ENCODE measurements around the gene VEGFD. TPM values are rescaled to one million over a fixed set of nuclear protein-coding genes. Genes with fewer than 3 reads are reported as not detected.

VEGFD gene
- total and polyA plus RNA-seq, 9 of the 15 experiments (the other 6 are each of a cell fraction or from before 2014, with no cell fraction given) = 0.03 TPM; not detected in 8

DNA sequence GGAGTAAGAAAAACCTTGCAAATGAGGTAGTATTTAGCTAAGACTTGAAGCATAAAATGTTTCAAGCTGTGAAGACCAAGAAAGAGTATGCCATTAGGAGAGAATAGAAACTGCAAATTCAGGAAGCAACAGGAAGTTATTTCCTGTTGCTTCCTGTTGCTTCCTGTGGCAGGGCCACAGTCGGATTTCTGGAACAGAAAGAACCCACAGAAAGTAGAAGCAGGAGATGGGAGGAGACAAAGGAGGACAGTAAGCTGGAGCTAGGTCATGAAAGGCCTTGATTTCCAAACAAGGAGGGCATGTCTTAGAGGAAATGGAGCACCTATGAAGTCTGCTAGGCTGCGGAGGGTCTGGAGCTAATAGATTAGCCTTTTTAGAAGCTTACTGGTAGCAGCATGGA lies 86.0 kb downstream of the VEGFD start:
- in situ Hi-C loops (cut with MboI) (no loop called here), intact Hi-C loops (cut with micrococcal nuclease) (no loop called here)
- no peaks in the 10 kb centered on the region for H4K20me1 ChIP-seq (replicated peaks; ENCODE audit: control insufficient read depth, insufficient read depth, low read length)
- FAIRE-seq = no peak
- ATAC-seq = no peak
- BruUV-seq (replicated peaks) = no TSS peak
- 4% methylated on average over 2 of the region's 2 CpGs for WGBS (ENCODE audit: insufficient coverage, low coverage, missing lambda C conversion rate)
- H3K9ac ChIP-seq (ENCODE audit: insufficient read depth in 1 of 2, low read depth in 2 of 2, low read length in 2 of 2) = no peak overlapping the region
- ChIA-PET POLR2A (no interaction called here), CTCF (ENCODE audit: low intra/inter-chr PET ratio) (no interaction called here)
- H3K9me3 ChIP-seq (replicated peaks; ENCODE audit: control insufficient read depth, insufficient read depth, low read depth, low read length) = no peaks in the 10 kb centered on the region
- TF ChIP-seq GABPA (tag; conservative IDR thresholded peaks at IDR 0.05; ENCODE audit: low read depth) (peak; percentile 39; the same call in 1 of the 2 replicates), HNRNPL (IDR thresholded peaks at IDR 0.05; ENCODE audit: low read depth, low read length) (no peak), NR2F6 (CRISPR knock-in tag; IDR thresholded peaks at IDR 0.05) (no peak)
- H3K79me2 ChIP-seq (ENCODE audit: control insufficient read depth, insufficient read depth, low read length) = no peaks in the 10 kb centered on the region
- no peaks in the 10 kb centered on the region for H3K36me3 ChIP-seq (ENCODE audit: control insufficient read depth, insufficient read depth, low read length)
- no peaks in the 10 kb centered on the region for H3K9me1 ChIP-seq (ENCODE audit: control insufficient read depth, insufficient read depth, low read length)
- H3K4me3 ChIP-seq = no peak overlapping the region
- 0 out of 2 replicates have a peak overlapping the region, but pooled peaks have one; percentile 40 for H2AFZ ChIP-seq (ENCODE audit: low read depth, low read length)
- no peak overlapping the region for H3K27ac ChIP-seq (ENCODE audit: extremely low read depth, low read depth, low read length)
- H3K27me3 ChIP-seq (ENCODE audit: control insufficient read depth in 2 of 2, insufficient read depth in 2 of 2, low read length in 2 of 2) = no peaks in the 10 kb centered on the region; a peak in 2 of 5 replicates
- no peak for DNase-seq (ENCODE audit: extremely low read depth in 1 of 4, low spot score in 3 of 4)
- H3K4me1 ChIP-seq (replicated peaks in 1 of 2; ENCODE audit: control insufficient read depth in 2 of 2, insufficient read depth in 2 of 2, low read length in 2 of 2) = no peaks in the 10 kb centered on the region; a peak in 1 of 5 replicates
- no peak overlapping the region for H3K4me2 ChIP-seq (ENCODE audit: insufficient read depth, low read length)

Other genes starting within 250 kb of the VEGFD start
- gene ASB9, start 114.3 kb downstream of the VEGFD start, total RNA-seq (2014; rRNA removed) = 0.27 and 0.82 TPM in 2 replicates
- gene ASB9, start 114.3 kb downstream of the VEGFD start, total RNA-seq (2014; rRNA removed; fragmentation: Illumina TruSeq; extraction: Trizol) = 0.61 and 1.3 TPM in 2 replicates
- 0.91 and 1.2 TPM in 2 replicates for gene ASB9, start 114.3 kb downstream of the VEGFD start, total RNA-seq (2015; rRNA removed; fragmentation: Illumina TruSeq; extraction: Trizol)
- 0.51 and 0.82 TPM in 2 replicates for gene ASB9, start 114.3 kb downstream of the VEGFD start, total RNA-seq (2021)
- 0.16 and 0.96 TPM in 2 replicates for gene ASB9, start 114.3 kb downstream of the VEGFD start, polyA plus RNA-seq (2011; rRNA removed)
- 0.42 and 0.52 TPM in 2 replicates for gene ASB9, start 114.3 kb downstream of the VEGFD start, polyA plus RNA-seq (2014; fragmentation: Illumina TruSeq; extraction: Trizol)
- gene ASB9, start 114.3 kb downstream of the VEGFD start, polyA plus RNA-seq (2014; fragmentation: Nextera tagmentation; extraction: Ambion mirVana) = 1 to 10 TPM; 1.5 to 1.7 TPM
- gene ASB9, start 114.3 kb downstream of the VEGFD start, polyA plus RNA-seq (2014; rRNA removed) = 1.1 and 1.8 TPM in 2 replicates
- not detected in 2 replicates for gene ASB11, start 68.8 kb downstream of the VEGFD start, total RNA-seq (2014; rRNA removed)
- not detected in 2 replicates for gene ASB11, start 68.8 kb downstream of the VEGFD start, total RNA-seq (2014; rRNA removed; fragmentation: Illumina TruSeq; extraction: Trizol)
- not detected in 2 replicates for gene ASB11, start 68.8 kb downstream of the VEGFD start, total RNA-seq (2015; rRNA removed; fragmentation: Illumina TruSeq; extraction: Trizol)
- gene ASB11, start 68.8 kb downstream of the VEGFD start, total RNA-seq (2021) = not detected in 2 replicates
- gene ASB11, start 68.8 kb downstream of the VEGFD start, polyA plus RNA-seq (2011; rRNA removed) = not detected in 2 replicates
- gene ASB11, start 68.8 kb downstream of the VEGFD start, polyA plus RNA-seq (2014; fragmentation: Illumina TruSeq; extraction: Trizol) = not detected in 2 replicates
- gene ASB11, start 68.8 kb downstream of the VEGFD start, polyA plus RNA-seq (2014; fragmentation: Nextera tagmentation; extraction: Ambion mirVana) = not detected
- gene ASB11, start 68.8 kb downstream of the VEGFD start, polyA plus RNA-seq (2014; rRNA removed) = not detected in 2 replicates
- 14.8 and 16.0 TPM in 2 replicates for gene PIGA, start 48.9 kb downstream of the VEGFD start, total RNA-seq (2014; rRNA removed)
- gene PIGA, start 48.9 kb downstream of the VEGFD start, total RNA-seq (2014; rRNA removed; fragmentation: Illumina TruSeq; extraction: Trizol) = 28.5 and 32.8 TPM in 2 replicates
- gene PIGA, start 48.9 kb downstream of the VEGFD start, total RNA-seq (2015; rRNA removed; fragmentation: Illumina TruSeq; extraction: Trizol) = 20.6 and 23.5 TPM in 2 replicates
- gene PIGA, start 48.9 kb downstream of the VEGFD start, total RNA-seq (2021) = 26.5 and 28.0 TPM in 2 replicates
- 32.3 and 36.9 TPM in 2 replicates for gene PIGA, start 48.9 kb downstream of the VEGFD start, polyA plus RNA-seq (2011; rRNA removed)
- 22.8 and 23.9 TPM in 2 replicates for gene PIGA, start 48.9 kb downstream of the VEGFD start, polyA plus RNA-seq (2014; fragmentation: Illumina TruSeq; extraction: Trizol)
- gene PIGA, start 48.9 kb downstream of the VEGFD start, polyA plus RNA-seq (2014; fragmentation: Nextera tagmentation; extraction: Ambion mirVana) = 10 to 100 TPM; 21.6 to 31.2 TPM
- gene PIGA, start 48.9 kb downstream of the VEGFD start, polyA plus RNA-seq (2014; rRNA removed) = 14.7 and 16.9 TPM in 2 replicates
- gene PIR, start 108.9 kb upstream of the VEGFD start, total RNA-seq (2014; rRNA removed) = 6.9 and 7.5 TPM in 2 replicates
- gene PIR, start 108.9 kb upstream of the VEGFD start, total RNA-seq (2014; rRNA removed; fragmentation: Illumina TruSeq; extraction: Trizol) = 10.2 and 11.9 TPM in 2 replicates
- gene PIR, start 108.9 kb upstream of the VEGFD start, total RNA-seq (2015; rRNA removed; fragmentation: Illumina TruSeq; extraction: Trizol) = 9.4 and 10.7 TPM in 2 replicates
- 8.3 and 9.4 TPM in 2 replicates for gene PIR, start 108.9 kb upstream of the VEGFD start, total RNA-seq (2021)
- gene PIR, start 108.9 kb upstream of the VEGFD start, polyA plus RNA-seq (2011; rRNA removed) = 14.1 and 29.8 TPM in 2 replicates
- 11.0 and 11.5 TPM in 2 replicates for gene PIR, start 108.9 kb upstream of the VEGFD start, polyA plus RNA-seq (2014; fragmentation: Illumina TruSeq; extraction: Trizol)
- gene PIR, start 108.9 kb upstream of the VEGFD start, polyA plus RNA-seq (2014; fragmentation: Nextera tagmentation; extraction: Ambion mirVana) = 10 to 100 TPM; 25.1 to 27.3 TPM
- 7.7 and 11.4 TPM in 2 replicates for gene PIR, start 108.9 kb upstream of the VEGFD start, polyA plus RNA-seq (2014; rRNA removed)
- gene BMX, start 116.4 kb upstream of the VEGFD start, total RNA-seq (2014; rRNA removed) = 0.45 and 0.61 TPM in 2 replicates
- gene BMX, start 116.4 kb upstream of the VEGFD start, total RNA-seq (2014; rRNA removed; fragmentation: Illumina TruSeq; extraction: Trizol) = 2.0 and 2.3 TPM in 2 replicates
- 0.75 and 0.98 TPM in 2 replicates for gene BMX, start 116.4 kb upstream of the VEGFD start, total RNA-seq (2015; rRNA removed; fragmentation: Illumina TruSeq; extraction: Trizol)
- 1.3 and 1.4 TPM in 2 replicates for gene BMX, start 116.4 kb upstream of the VEGFD start, total RNA-seq (2021)
- 1.1 and 3.1 TPM in 2 replicates for gene BMX, start 116.4 kb upstream of the VEGFD start, polyA plus RNA-seq (2011; rRNA removed)
- 0.87 and 1.1 TPM in 2 replicates for gene BMX, start 116.4 kb upstream of the VEGFD start, polyA plus RNA-seq (2014; fragmentation: Illumina TruSeq; extraction: Trizol)
- 1 to 10 TPM; 4.2 TPM for gene BMX, start 116.4 kb upstream of the VEGFD start, polyA plus RNA-seq (2014; fragmentation: Nextera tagmentation; extraction: Ambion mirVana)
- 1.6 and 1.8 TPM in 2 replicates for gene BMX, start 116.4 kb upstream of the VEGFD start, polyA plus RNA-seq (2014; rRNA removed)
- gene ACE2, start 216.5 kb upstream of the VEGFD start, total RNA-seq (2014; rRNA removed) = not detected in 2 replicates
- 0.07 TPM in 1 of 2 replicates, not detected in the other for gene ACE2, start 216.5 kb upstream of the VEGFD start, total RNA-seq (2014; rRNA removed; fragmentation: Illumina TruSeq; extraction: Trizol)
- gene ACE2, start 216.5 kb upstream of the VEGFD start, total RNA-seq (2015; rRNA removed; fragmentation: Illumina TruSeq; extraction: Trizol) = 0.04 TPM in 1 of 2 replicates, not detected in the other
- gene ACE2, start 216.5 kb upstream of the VEGFD start, total RNA-seq (2021) = not detected in 2 replicates
- 0.03 TPM in 1 of 2 replicates, not detected in the other for gene ACE2, start 216.5 kb upstream of the VEGFD start, polyA plus RNA-seq (2011; rRNA removed)
- 0.09 TPM in 1 of 2 replicates, not detected in the other for gene ACE2, start 216.5 kb upstream of the VEGFD start, polyA plus RNA-seq (2014; fragmentation: Illumina TruSeq; extraction: Trizol)
- gene ACE2, start 216.5 kb upstream of the VEGFD start, polyA plus RNA-seq (2014; fragmentation: Nextera tagmentation; extraction: Ambion mirVana) = not detected
- gene ACE2, start 216.5 kb upstream of the VEGFD start, polyA plus RNA-seq (2014; rRNA removed) = not detected in 2 replicates